Measurements from ENCODE around the gene FAR2. TPM values are rescaled to one million over a fixed set of nuclear protein-coding genes. Genes with fewer than 3 reads are reported as not detected.
"Not testable (repeated sequence)": the region's sequence is repeated elsewhere in the genome, so short reads cannot be mapped to it uniquely, and the experiment has no call there.

Gene FAR2
- total and polyA plus RNA-seq, 4 donors, result 0.81 to 7.6 (median 3.1) TPM

- TF ChIP-seq REST (IDR thresholded peaks at IDR 0.05), result no peak
Measured at GRCh38 chr12:29176941-29177340, 27.9 kb downstream of the FAR2 start (continued).

DNA sequence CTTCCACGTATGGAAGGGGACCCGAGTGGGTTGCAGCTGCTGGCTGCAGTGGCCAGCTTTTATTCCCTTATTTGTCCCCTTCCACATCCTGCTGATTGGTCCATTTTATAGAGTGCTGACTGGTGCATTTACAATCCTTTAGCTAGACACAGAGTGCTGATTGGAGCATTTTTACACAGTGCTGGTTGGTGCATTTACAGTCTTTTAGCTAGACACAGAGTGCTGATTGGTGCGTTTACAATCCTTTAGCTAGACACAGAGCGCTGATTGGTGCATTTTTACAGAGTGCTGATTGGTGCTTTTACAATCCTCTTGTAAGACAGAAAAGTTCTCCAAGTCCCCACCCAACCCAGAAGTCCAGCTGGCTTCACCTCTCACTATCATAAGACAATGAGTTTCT lies 33.2 kb downstream of the FAR2 start:
- not testable (repeated sequence) for H3K4me1 ChIP-seq (ENCODE audit: control insufficient read depth in 4 of 4, insufficient read depth in 4 of 4, low read length in 3 of 4); H3K27ac ChIP-seq (ENCODE audit: low read depth in 1 of 2, low read length in 2 of 2); H3K27me3 ChIP-seq (ENCODE audit: control insufficient read depth in 4 of 4, insufficient read depth in 4 of 4, low read length in 3 of 4); H3K36me3 ChIP-seq (ENCODE audit: control insufficient read depth in 4 of 4, insufficient read depth in 3 of 4, low read depth in 1 of 4, low read length in 3 of 4); H3K4me3 ChIP-seq (ENCODE audit: low read depth in 1 of 3, low read length in 3 of 3); DNase-seq (ENCODE audit: low spot score); H3K9ac ChIP-seq (ENCODE audit: low read depth in 1 of 2, low read length in 2 of 2); H3K9me3 ChIP-seq (ENCODE audit: control insufficient read depth in 4 of 4, low read length in 3 of 4)
- 96% methylated on average over 4 of the region's 4 CpGs for WGBS

GRCh38 chr12:29187756-29188155 lies 38.7 kb downstream of the FAR2 start:
- WGBS, result 42% methylated on average over 2 of the region's 2 CpGs
- TF ChIP-seq CTCF (IDR thresholded peaks at IDR 0.05; ENCODE audit: low read depth, low read length, missing input control) (no peak), ATF3 (IDR thresholded peaks at IDR 0.05) (no peak), FOXA2 (IDR thresholded peaks at IDR 0.05) (no peak)
- TF ChIP-seq, protein P1, sequence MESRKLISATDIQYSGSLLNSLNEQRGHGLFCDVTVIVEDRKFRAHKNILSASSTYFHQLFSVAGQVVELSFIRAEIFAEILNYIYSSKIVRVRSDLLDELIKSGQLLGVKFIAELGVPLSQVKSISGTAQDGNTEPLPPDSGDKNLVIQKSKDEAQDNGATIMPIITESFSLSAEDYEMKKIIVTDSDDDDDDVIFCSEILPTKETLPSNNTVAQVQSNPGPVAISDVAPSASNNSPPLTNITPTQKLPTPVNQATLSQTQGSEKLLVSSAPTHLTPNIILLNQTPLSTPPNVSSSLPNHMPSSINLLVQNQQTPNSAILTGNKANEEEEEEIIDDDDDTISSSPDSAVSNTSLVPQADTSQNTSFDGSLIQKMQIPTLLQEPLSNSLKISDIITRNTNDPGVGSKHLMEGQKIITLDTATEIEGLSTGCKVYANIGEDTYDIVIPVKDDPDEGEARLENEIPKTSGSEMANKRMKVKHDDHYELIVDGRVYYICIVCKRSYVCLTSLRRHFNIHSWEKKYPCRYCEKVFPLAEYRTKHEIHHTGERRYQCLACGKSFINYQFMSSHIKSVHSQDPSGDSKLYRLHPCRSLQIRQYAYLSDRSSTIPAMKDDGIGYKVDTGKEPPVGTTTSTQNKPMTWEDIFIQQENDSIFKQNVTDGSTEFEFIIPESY (IDR thresholded peaks at IDR 0.05), result no peak

DNA sequence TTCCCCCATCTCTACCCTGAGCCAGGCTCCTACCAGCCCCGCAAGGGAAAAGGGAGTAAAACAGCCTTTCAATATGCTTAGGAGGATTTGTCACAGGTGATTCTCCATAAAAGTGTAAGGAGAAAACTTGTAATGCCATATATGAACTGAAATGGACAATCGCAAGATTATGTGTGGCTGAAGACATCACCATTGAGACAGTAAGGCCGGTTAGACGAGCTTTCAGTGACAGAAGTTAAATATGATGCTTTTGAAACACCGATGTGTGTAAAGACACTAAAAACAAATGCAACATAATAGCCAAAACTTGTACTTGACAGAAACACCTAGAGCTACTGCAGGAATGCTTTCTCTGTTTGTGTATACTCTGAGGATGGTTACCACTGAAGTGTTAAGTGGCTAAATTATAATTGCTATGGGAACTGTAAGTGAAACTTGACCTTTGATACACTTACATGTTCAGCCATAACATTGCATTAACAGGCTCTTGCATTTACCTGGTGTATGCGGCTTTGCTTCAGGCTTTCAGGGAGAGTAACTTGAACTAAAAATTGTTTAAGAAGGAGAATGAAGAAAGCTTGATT lies 42.3 kb downstream of the FAR2 start:
- Histone ChIP-seq H3K27ac (ENCODE audit: low read depth in 1 of 2, low read length in 2 of 2) (no peak overlapping the region), H3K9me3 (ENCODE audit: control insufficient read depth in 4 of 4, low read length in 3 of 4) (no peaks in the 10 kb centered on the region), H3K9ac (ENCODE audit: low read depth in 1 of 2, low read length in 2 of 2) (no peak overlapping the region), H3K36me3 (ENCODE audit: control insufficient read depth in 4 of 4, insufficient read depth in 3 of 4, low read depth in 1 of 4, low read length in 3 of 4) (no peaks in the 10 kb centered on the region), H3K4me3 (ENCODE audit: low read depth in 1 of 3, low read length in 3 of 3) (no peak overlapping the region), H3K4me1 (ENCODE audit: control insufficient read depth in 4 of 4, insufficient read depth in 4 of 4, low read length in 3 of 4) (no peaks in the 10 kb centered on the region), H3K27me3 (ENCODE audit: control insufficient read depth in 4 of 4, insufficient read depth in 4 of 4, low read length in 3 of 4) (peaks cover 0 to 3% (median 0%) of the 10 kb centered on the region in 4 donors)
- DNase-seq (ENCODE audit: low spot score), result no peak
- no peak for TF ChIP-seq TAF1 (conservative IDR thresholded peaks at IDR 0.05)
- TF ChIP-seq RXRA (IDR thresholded peaks at IDR 0.05), result no peak
- TF ChIP-seq RAD21 (IDR thresholded peaks at IDR 0.05), result no peak
- TF ChIP-seq JUND (IDR thresholded peaks at IDR 0.05), result no peak
- TF ChIP-seq YY1 (IDR thresholded peaks at IDR 0.05), result no peak
- no peak for TF ChIP-seq NR2F2 (IDR thresholded peaks at IDR 0.05)
- TF ChIP-seq SP1 (IDR thresholded peaks at IDR 0.05), result no peak
- TF ChIP-seq, protein P2, sequence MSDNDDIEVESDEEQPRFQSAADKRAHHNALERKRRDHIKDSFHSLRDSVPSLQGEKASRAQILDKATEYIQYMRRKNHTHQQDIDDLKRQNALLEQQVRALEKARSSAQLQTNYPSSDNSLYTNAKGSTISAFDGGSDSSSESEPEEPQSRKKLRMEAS (IDR thresholded peaks at IDR 0.05), result no peak
- TF ChIP-seq FOXA2 (IDR thresholded peaks at IDR 0.05), result no peak
- TF ChIP-seq HNF4G (IDR thresholded peaks at IDR 0.05), result no peak
- TF ChIP-seq CTCF (IDR thresholded peaks at IDR 0.05; ENCODE audit: low read depth, low read length, missing input control), result no peak
- TF ChIP-seq GABPA (IDR thresholded peaks at IDR 0.05 in 1 of 2, conservative IDR thresholded peaks at IDR 0.05 in 1 of 2), result no peak
- WGBS, result 86% methylated on average over 6 of the region's 6 CpGs

More at GRCh38 chr12:29187756-29188155, 38.7 kb downstream of the FAR2 start:
- Histone ChIP-seq H3K36me3 (ENCODE audit: control insufficient read depth in 4 of 4, insufficient read depth in 3 of 4, low read depth in 1 of 4, low read length in 3 of 4) (no peaks in the 10 kb centered on the region), H3K27ac (ENCODE audit: low read depth in 1 of 2, low read length in 2 of 2) (no peak overlapping the region), H3K27me3 (ENCODE audit: control insufficient read depth in 4 of 4, insufficient read depth in 4 of 4, low read length in 3 of 4) (peaks cover 0 to 3% (median 0%) of the 10 kb centered on the region in 4 donors), H3K4me3 (ENCODE audit: low read depth in 1 of 3, low read length in 3 of 3) (no peak overlapping the region), H3K9me3 (ENCODE audit: control insufficient read depth in 4 of 4, low read length in 3 of 4) (no peaks in the 10 kb centered on the region), H3K4me1 (ENCODE audit: control insufficient read depth in 4 of 4, insufficient read depth in 4 of 4, low read length in 3 of 4) (no peaks in the 10 kb centered on the region), H3K9ac (ENCODE audit: low read depth in 1 of 2, low read length in 2 of 2) (no peak overlapping the region)
- no peak for DNase-seq (ENCODE audit: low spot score)
